Mesenchymal stem cell (in vitro differentiated cells and primary cell): ENCODE measurements around the gene ZFAND2B.
A peak's percentile ranks its signal among the peaks of the same experiment; 100 is the strongest.

Experiments
- DNase-seq: peaks from one replicate; pipeline ENCODE4 v3.0.0-alpha.2; 2013
- H2AFZ ChIP-seq: one replicate; pipeline ENCODE4 v1.6.1; 2013; ENCODE audit warnings: low read depth, mild to moderate bottlenecking, control low read depth, inconsistent platforms, low read length, moderate library complexity
- H2AK5ac ChIP-seq: 2 replicates; pipeline ENCODE4 v1.6.1; 2013; ENCODE audit warnings: low read length, moderate library complexity, mild to moderate bottlenecking, inconsistent platforms; ENCODE audit not compliant: severe bottlenecking
- H2BK120ac ChIP-seq: one replicate; pipeline ENCODE4 v1.6.1; 2013; ENCODE audit warnings: low read depth, mild to moderate bottlenecking, inconsistent platforms, low read length, moderate library complexity
- H2BK12ac ChIP-seq, 2 experiments: one replicate each; pipeline ENCODE4 v1.6.1; 2013; ENCODE audit warnings: inconsistent platforms in 2 of 2, low read length in 2 of 2, mild to moderate bottlenecking in 2 of 2, moderate library complexity in 2 of 2, control low read depth in 1 of 2
- H2BK15ac ChIP-seq: one replicate; pipeline ENCODE4 v1.6.1; 2013; ENCODE audit warnings: mild to moderate bottlenecking, low read depth, inconsistent platforms; ENCODE audit not compliant: poor library complexity, severe bottlenecking
- H2BK5ac ChIP-seq: 2 replicates; pipeline ENCODE4 v1.6.1; 2013; ENCODE audit warnings: low read depth, mild to moderate bottlenecking, low read length, control low read depth, inconsistent platforms; ENCODE audit not compliant: poor library complexity, severe bottlenecking
- H3K14ac ChIP-seq, 2 experiments: one replicate each; pipeline ENCODE4 v1.6.1; 2013; ENCODE audit warnings: inconsistent platforms in 2 of 2, low read length in 2 of 2, control low read depth in 1 of 2, mild to moderate bottlenecking in 1 of 2, moderate library complexity in 1 of 2
- H3K18ac ChIP-seq, 2 experiments: one replicate each; pipeline ENCODE4 v1.6.1; 2013; ENCODE audit warnings: inconsistent platforms in 2 of 2, low read length in 2 of 2, control low read depth in 1 of 2, low read depth in 1 of 2, mild to moderate bottlenecking in 1 of 2
- H3K23ac ChIP-seq, 2 experiments: one replicate each; pipeline ENCODE4 v1.6.1; 2013; ENCODE audit warnings: inconsistent platforms in 2 of 2, low read length in 2 of 2, mild to moderate bottlenecking in 2 of 2, moderate library complexity in 2 of 2, control low read depth in 1 of 2
- H3K27ac ChIP-seq: 2 replicates; pipeline ENCODE4 v1.5.1; 2013; ENCODE audit warnings: mild to moderate bottlenecking, moderate library complexity, low read length, control low read depth, inconsistent platforms; ENCODE audit not compliant: poor library complexity, severe bottlenecking
- H3K27me3 ChIP-seq, 2 experiments: 2 replicates each; pipeline versions ENCODE4 v1.6.1 to v1.7.0; 2013; ENCODE audit warnings: low read length in 2 of 2, mild to moderate bottlenecking in 2 of 2, moderate library complexity in 2 of 2, control low read depth in 1 of 2, inconsistent platforms in 1 of 2; ENCODE audit not compliant: control insufficient read depth in 1 of 2, insufficient read depth in 1 of 2
- H3K36me3 ChIP-seq, 2 experiments: 2 replicates each; pipeline versions ENCODE4 v1.6.1 to v1.7.0; 2013; ENCODE audit warnings: low read length in 2 of 2, control low read depth in 1 of 2, inconsistent platforms in 1 of 2, low read depth in 1 of 2, mild to moderate bottlenecking in 1 of 2; ENCODE audit not compliant: insufficient read depth in 2 of 2, control insufficient read depth in 1 of 2
- H3K4ac ChIP-seq, 2 experiments: one replicate each; pipeline ENCODE4 v1.6.1; 2013; ENCODE audit warnings: inconsistent platforms in 2 of 2, low read length in 2 of 2, mild to moderate bottlenecking in 2 of 2, moderate library complexity in 2 of 2, control low read depth in 1 of 2, low read depth in 1 of 2
- H3K4me1 ChIP-seq: 2 replicates; pipeline ENCODE4 v1.6.1; 2013; ENCODE audit warnings: low read depth, low read length, control low read depth; ENCODE audit not compliant: control insufficient read depth, insufficient read depth
- H3K4me2 ChIP-seq: 2 replicates; pipeline ENCODE4 v1.6.1; 2013; ENCODE audit warnings: low read length, mild to moderate bottlenecking, inconsistent platforms; ENCODE audit not compliant: poor library complexity, severe bottlenecking
- H3K4me3 ChIP-seq, 2 experiments: 2 replicates each; pipeline versions ENCODE4 v1.5.1 to v1.7.0; 2013; ENCODE audit warnings: low read length in 2 of 2, mild to moderate bottlenecking in 2 of 2, control low read depth in 1 of 2, low read depth in 1 of 2; ENCODE audit not compliant: insufficient read depth in 1 of 2
- H3K79me1 ChIP-seq: replicated peaks from 2 replicates; pipeline ENCODE4 v1.6.1; 2013; ENCODE audit warnings: mild to moderate bottlenecking, control low read depth, low read length, inconsistent platforms; ENCODE audit not compliant: poor library complexity, severe bottlenecking
- H3K9ac ChIP-seq: 2 replicates; pipeline ENCODE4 v1.7.0; 2013; ENCODE audit warnings: mild to moderate bottlenecking, low read length, moderate library complexity
- H3K9me3 ChIP-seq: 2 replicates; pipeline ENCODE4 v1.7.0; 2013; ENCODE audit warnings: mild to moderate bottlenecking, low read length; ENCODE audit not compliant: control insufficient read depth
- H4K8ac ChIP-seq: one replicate; pipeline ENCODE4 v1.6.1; 2013; ENCODE audit warnings: inconsistent platforms, mild to moderate bottlenecking, low read length, moderate library complexity
- H4K91ac ChIP-seq: one replicate; pipeline ENCODE4 v1.6.1; 2013; ENCODE audit warnings: mild to moderate bottlenecking, low read length, inconsistent platforms
- WGBS: methylation state at CpG from one replicate; pipeline ENCODE4 v1.1.7; 2013; ENCODE audit warnings: mixed read lengths; 5-methylcytosine and 5-hydroxymethylcytosine counted together

Gene ZFAND2B

GRCh38 chr2:219228041-219228910, 21.7 kb downstream of the ZFAND2B start:
- peak overlapping the region in 1 of 2 experiments; percentile 86 for H3K23ac ChIP-seq
- H3K4me2 ChIP-seq = peak overlapping the region; percentile 98
- no peak overlapping the region for H4K91ac ChIP-seq
- no peak overlapping the region for H2AK5ac ChIP-seq
- peaks cover 12% of the 10 kb centered on the region for H3K4me1 ChIP-seq
- H3K14ac ChIP-seq = peak overlapping the region in 1 of 2 experiments; percentile 99
- peak; percentile 18 for DNase-seq
- WGBS = 81% methylated on average over 6 of the region's 7 CpGs
- H3K9ac ChIP-seq = peak overlapping the region; percentile 96
- H3K79me1 ChIP-seq = peaks cover 57% of the 10 kb centered on the region
- no peak overlapping the region for H3K27ac ChIP-seq
- peak overlapping the region in 1 of 2 experiments; percentile 70 for H3K18ac ChIP-seq
- peak overlapping the region; percentile 72 to 94 for H3K4me3 ChIP-seq
- H3K9me3 ChIP-seq = no peaks in the 10 kb centered on the region
- no peak overlapping the region for H4K8ac ChIP-seq
- H2BK120ac ChIP-seq = no peak overlapping the region
- H2BK15ac ChIP-seq = no peak overlapping the region
- peaks cover 43 to 54% of the 10 kb centered on the region in 2 experiments for H3K36me3 ChIP-seq
- H2BK12ac ChIP-seq = peak overlapping the region in 1 of 2 experiments; percentile 84
- no peak overlapping the region for H2BK5ac ChIP-seq
- H3K27me3 ChIP-seq = no peaks in the 10 kb centered on the region
- H3K4ac ChIP-seq = peak overlapping the region in 1 of 2 experiments; percentile 93
- H2AFZ ChIP-seq = no peak overlapping the region

GRCh38 chr2:219228911-219229304, 22.3 kb downstream of the ZFAND2B start:
- H3K79me1 ChIP-seq = peaks cover 53% of the 10 kb centered on the region
- peak overlapping the region; percentile 96 for H3K9ac ChIP-seq
- H3K4me2 ChIP-seq = peak overlapping the region; percentile 98
- H4K91ac ChIP-seq = no peak overlapping the region
- peak overlapping the region; percentile 46 to 70 for H3K18ac ChIP-seq
- H2BK12ac ChIP-seq = peak overlapping the region in 1 of 2 experiments; percentile 75
- H3K4me1 ChIP-seq = peaks cover 12% of the 10 kb centered on the region
- no peak overlapping the region for H2BK5ac ChIP-seq
- H3K27ac ChIP-seq = peak overlapping the region; percentile 6
- no peaks in the 10 kb centered on the region for H3K27me3 ChIP-seq
- H3K4me3 ChIP-seq = peak overlapping the region; percentile 72 to 94
- H4K8ac ChIP-seq = peak overlapping the region; percentile 46
- H3K4ac ChIP-seq = peak overlapping the region; percentile 0 to 93
- peak overlapping the region; percentile 46 for H2AFZ ChIP-seq
- H2AK5ac ChIP-seq = no peak overlapping the region
- peak overlapping the region in 1 of 2 experiments; percentile 86 for H3K23ac ChIP-seq
- DNase-seq = no peak
- peak overlapping the region; percentile 68 for H2BK15ac ChIP-seq
- H3K36me3 ChIP-seq = peaks cover 42 to 54% of the 10 kb centered on the region in 2 experiments
- 8% methylated on average over 19 of the region's 19 CpGs for WGBS
- no peaks in the 10 kb centered on the region for H3K9me3 ChIP-seq
- peak overlapping the region; percentile 83 for H2BK120ac ChIP-seq
- H3K14ac ChIP-seq = peak overlapping the region in 1 of 2 experiments; percentile 99

DNA sequence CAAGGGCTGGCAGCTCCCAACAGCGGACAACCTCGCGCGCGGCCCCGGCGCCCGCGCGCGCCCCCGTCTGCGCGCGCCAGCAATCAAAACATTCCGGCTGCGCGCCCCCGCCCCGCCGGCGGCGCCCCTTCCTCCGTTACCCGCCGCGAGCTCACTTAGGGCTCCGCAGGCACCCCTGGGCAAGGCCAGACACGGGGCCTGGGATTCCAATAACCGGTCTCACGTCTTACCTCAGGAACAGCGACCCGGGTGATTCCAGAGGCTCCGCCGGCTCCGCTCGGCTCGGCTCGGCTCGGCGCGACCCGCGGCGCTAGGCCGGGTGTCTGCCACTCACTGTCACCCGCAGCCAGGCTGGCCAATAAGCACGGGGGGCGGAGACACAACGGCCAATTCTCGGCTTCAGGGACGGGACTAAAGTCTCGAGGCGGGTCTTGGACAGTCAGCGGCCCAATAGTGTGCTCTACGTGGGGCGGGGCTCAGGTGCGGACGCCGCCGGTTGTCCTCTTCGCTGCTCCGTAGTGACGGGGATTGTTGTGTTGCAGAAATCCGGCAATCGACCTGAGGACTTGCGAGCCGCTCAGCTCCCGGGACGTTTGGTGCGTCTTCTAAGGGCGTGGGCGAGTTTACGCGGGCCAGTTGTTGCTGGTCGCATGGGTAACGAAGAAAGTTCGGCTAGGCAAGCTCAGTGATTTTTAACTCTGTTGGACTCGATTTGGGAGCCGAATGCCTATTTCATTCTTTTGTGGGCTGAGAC, 22.9 kb downstream of the ZFAND2B start, which contains the start of the genes ANKZF1 and ATG9A:
ANKZF1 (plus strand) TSS at position 502 of the 754 bp plus-strand sequence. CDS start 452 bp downstream, outside the sequence.
ATG9A (minus strand) TSS at position 332 of the 754 bp plus-strand sequence. CDS start 1,612 bp downstream, outside the sequence.
- peaks cover 37 to 54% of the 10 kb centered on the region in 2 experiments for H3K36me3 ChIP-seq
- peak within 1 kb of the TSS; percentile 84 for H4K91ac ChIP-seq
- peak within 1 kb of the TSS; percentile 0 to 93 for H3K4ac ChIP-seq
- WGBS = under 1% methylated on average over 80 of the region's 80 CpGs
- H2AK5ac ChIP-seq = no peak within 1 kb of the TSS
- H2BK12ac ChIP-seq = peak within 1 kb of the TSS in 1 of 2 experiments; percentile 75
- H3K27ac ChIP-seq = peak within 1 kb of the TSS; percentile 88
- DNase-seq = peak; percentile 99
- H3K4me3 ChIP-seq = peak within 1 kb of the TSS; percentile 83 to 94
- H4K8ac ChIP-seq = peak within 1 kb of the TSS; percentile 91
- peak within 1 kb of the TSS; percentile 67 for H2BK5ac ChIP-seq
- H3K14ac ChIP-seq = peak within 1 kb of the TSS in 1 of 2 experiments; percentile 99
- H3K27me3 ChIP-seq = no peaks in the 10 kb centered on the region
- H3K79me1 ChIP-seq = peaks cover 48% of the 10 kb centered on the region
- H2BK15ac ChIP-seq = peak within 1 kb of the TSS; percentile 68
- peaks cover 12% of the 10 kb centered on the region for H3K4me1 ChIP-seq
- H2BK120ac ChIP-seq = peak within 1 kb of the TSS; percentile 83
- H3K18ac ChIP-seq = peak within 1 kb of the TSS; percentile 61 to 79
- peak within 1 kb of the TSS; percentile 96 for H3K9ac ChIP-seq
- H3K4me2 ChIP-seq = peak within 1 kb of the TSS; percentile 98
- peak within 1 kb of the TSS; percentile 81 for H2AFZ ChIP-seq
- H3K23ac ChIP-seq = peak within 1 kb of the TSS in 1 of 2 experiments; percentile 90
- no peaks in the 10 kb centered on the region for H3K9me3 ChIP-seq
